ENCODE results near the gene TRIP4.
"Not testable (repeated sequence)": the region's sequence is repeated elsewhere in the genome, so short reads cannot be mapped to it uniquely, and the experiment has no call there.

Gene TRIP4

GRCh38 chr15:64387562-64388168 is at the start of gene TRIP4:
TSS of gene TRIP4 (plus strand) at chr15:64387836. CDS start at chr15:64387864, 28 bp downstream.
- Histone ChIP-seq H3K4me1 (ENCODE audit: control insufficient read depth in 1 of 2, insufficient read depth in 2 of 2, low read length in 2 of 2) (peaks cover 10 to 16% of the 10 kb centered on the region in 2 donors), H3K36me3 (ENCODE audit: control insufficient read depth in 1 of 2, insufficient read depth in 2 of 2, low read length in 2 of 2) (no peaks in the 10 kb centered on the region), H3K9ac (ENCODE audit: low read depth in 1 of 2, low read length in 2 of 2) (peak within 1 kb of the TSS; percentile 71 to 85), H3K9me3 (ENCODE audit: control insufficient read depth in 1 of 2, low read length in 2 of 2) (no peaks in the 10 kb centered on the region), H3K27ac (ENCODE audit: low read depth, low read length) (peak within 1 kb of the TSS; percentile 58), H3K4me3 (ENCODE audit: low read depth in 1 of 2, low read length in 2 of 2) (peak within 1 kb of the TSS; percentile 96), H3K27me3 (ENCODE audit: control insufficient read depth in 1 of 2, insufficient read depth in 2 of 2, low read length in 2 of 2) (no peaks in the 10 kb centered on the region)

GRCh38 chr15:64340355-64340754 is 47.3 kb upstream of the TRIP4 start:
- H3K9ac ChIP-seq (ENCODE audit: low read depth in 1 of 2, low read length in 2 of 2), result no peak overlapping the region
- H3K27me3 ChIP-seq (ENCODE audit: control insufficient read depth in 1 of 2, insufficient read depth in 2 of 2, low read length in 2 of 2), result no peaks in the 10 kb centered on the region
- H3K4me1 ChIP-seq (ENCODE audit: control insufficient read depth in 1 of 2, insufficient read depth in 2 of 2, low read length in 2 of 2), result peaks cover 0 to 7% of the 10 kb centered on the region in 2 donors
- peaks cover 0 to 5% of the 10 kb centered on the region in 2 donors for H3K36me3 ChIP-seq (ENCODE audit: control insufficient read depth in 1 of 2, insufficient read depth in 2 of 2, low read length in 2 of 2)
- no peaks in the 10 kb centered on the region for H3K9me3 ChIP-seq (ENCODE audit: control insufficient read depth in 1 of 2, low read length in 2 of 2)
- H3K27ac ChIP-seq (ENCODE audit: low read depth, low read length), result no peak overlapping the region
- H3K4me3 ChIP-seq (ENCODE audit: low read depth in 1 of 2, low read length in 2 of 2), result no peak overlapping the region

- Histone ChIP-seq H3K36me3 (ENCODE audit: control insufficient read depth in 1 of 2, insufficient read depth in 2 of 2, low read length in 2 of 2) (peaks cover 0 to 5% of the 10 kb centered on the region in 2 donors), H3K4me1 (ENCODE audit: control insufficient read depth in 1 of 2, insufficient read depth in 2 of 2, low read length in 2 of 2) (peaks cover 0 to 7% of the 10 kb centered on the region in 2 donors), H3K27ac (ENCODE audit: low read depth, low read length) (no peak overlapping the region), H3K9ac (ENCODE audit: low read depth in 1 of 2, low read length in 2 of 2) (no peak overlapping the region), H3K27me3 (ENCODE audit: control insufficient read depth in 1 of 2, insufficient read depth in 2 of 2, low read length in 2 of 2) (no peaks in the 10 kb centered on the region), H3K4me3 (ENCODE audit: low read depth in 1 of 2, low read length in 2 of 2) (no peak overlapping the region), H3K9me3 (ENCODE audit: control insufficient read depth in 1 of 2, low read length in 2 of 2) (no peaks in the 10 kb centered on the region)
Measured at GRCh38 chr15:64341961-64342360, 45.7 kb upstream of the TRIP4 start.

- H3K4me3 ChIP-seq (ENCODE audit: low read depth in 1 of 2, low read length in 2 of 2), result no peak overlapping the region
Measured at GRCh38 chr15:64343222-64343621, 44.4 kb upstream of the TRIP4 start.

GRCh38 chr15:64343841-64344240 is 43.8 kb upstream of the TRIP4 start:
- Histone ChIP-seq H3K27ac (ENCODE audit: low read depth, low read length) (no peak overlapping the region), H3K27me3 (ENCODE audit: control insufficient read depth in 1 of 2, insufficient read depth in 2 of 2, low read length in 2 of 2) (no peaks in the 10 kb centered on the region), H3K4me3 (ENCODE audit: low read depth in 1 of 2, low read length in 2 of 2) (no peak overlapping the region), H3K9ac (ENCODE audit: low read depth in 1 of 2, low read length in 2 of 2) (no peak overlapping the region), H3K9me3 (ENCODE audit: control insufficient read depth in 1 of 2, low read length in 2 of 2) (no peaks in the 10 kb centered on the region), H3K36me3 (ENCODE audit: control insufficient read depth in 1 of 2, insufficient read depth in 2 of 2, low read length in 2 of 2) (peaks cover 0 to 10% of the 10 kb centered on the region in 2 donors), H3K4me1 (ENCODE audit: control insufficient read depth in 1 of 2, insufficient read depth in 2 of 2, low read length in 2 of 2) (peaks cover 0 to 7% of the 10 kb centered on the region in 2 donors)

More at GRCh38 chr15:64343222-64343621, 44.4 kb upstream of the TRIP4 start:
- H3K4me1 ChIP-seq (ENCODE audit: control insufficient read depth in 1 of 2, insufficient read depth in 2 of 2, low read length in 2 of 2), result peaks cover 0 to 7% of the 10 kb centered on the region in 2 donors
- no peaks in the 10 kb centered on the region for H3K27me3 ChIP-seq (ENCODE audit: control insufficient read depth in 1 of 2, insufficient read depth in 2 of 2, low read length in 2 of 2)
- H3K27ac ChIP-seq (ENCODE audit: low read depth, low read length), result no peak overlapping the region
- peaks cover 0 to 9% of the 10 kb centered on the region in 2 donors for H3K36me3 ChIP-seq (ENCODE audit: control insufficient read depth in 1 of 2, insufficient read depth in 2 of 2, low read length in 2 of 2)
- no peak overlapping the region for H3K9ac ChIP-seq (ENCODE audit: low read depth in 1 of 2, low read length in 2 of 2)
- no peaks in the 10 kb centered on the region for H3K9me3 ChIP-seq (ENCODE audit: control insufficient read depth in 1 of 2, low read length in 2 of 2)

- H3K27me3 ChIP-seq (ENCODE audit: control insufficient read depth in 1 of 2, insufficient read depth in 2 of 2, low read length in 2 of 2), result no peaks in the 10 kb centered on the region
- H3K9ac ChIP-seq (ENCODE audit: low read depth in 1 of 2, low read length in 2 of 2), result no peak overlapping the region
- no peak overlapping the region for H3K4me3 ChIP-seq (ENCODE audit: low read depth in 1 of 2, low read length in 2 of 2)
- H3K36me3 ChIP-seq (ENCODE audit: control insufficient read depth in 1 of 2, insufficient read depth in 2 of 2, low read length in 2 of 2), result peaks cover 0 to 13% of the 10 kb centered on the region in 2 donors
- peaks cover 0 to 7% of the 10 kb centered on the region in 2 donors for H3K4me1 ChIP-seq (ENCODE audit: control insufficient read depth in 1 of 2, insufficient read depth in 2 of 2, low read length in 2 of 2)
- H3K27ac ChIP-seq (ENCODE audit: low read depth, low read length), result no peak overlapping the region
- H3K9me3 ChIP-seq (ENCODE audit: control insufficient read depth in 1 of 2, low read length in 2 of 2), result no peaks in the 10 kb centered on the region
Measured at GRCh38 chr15:64344651-64345294, 42.9 kb upstream of the TRIP4 start.

GRCh38 chr15:64346242-64346641 is 41.4 kb upstream of the TRIP4 start:
- H3K9me3 ChIP-seq (ENCODE audit: control insufficient read depth in 1 of 2, low read length in 2 of 2); H3K4me1 ChIP-seq (ENCODE audit: control insufficient read depth in 1 of 2, insufficient read depth in 2 of 2, low read length in 2 of 2); H3K27ac ChIP-seq (ENCODE audit: low read depth, low read length); H3K9ac ChIP-seq (ENCODE audit: low read depth in 1 of 2, low read length in 2 of 2); H3K4me3 ChIP-seq (ENCODE audit: low read depth in 1 of 2, low read length in 2 of 2); H3K27me3 ChIP-seq (ENCODE audit: control insufficient read depth in 1 of 2, insufficient read depth in 2 of 2, low read length in 2 of 2): not testable (repeated sequence)
- peaks cover 0 to 13% of the 10 kb centered on the region in 2 donors for H3K36me3 ChIP-seq (ENCODE audit: control insufficient read depth in 1 of 2, insufficient read depth in 2 of 2, low read length in 2 of 2)

GRCh38 chr15:64348455-64348854 is 39.2 kb upstream of the TRIP4 start:
- no peaks in the 10 kb centered on the region for H3K9me3 ChIP-seq (ENCODE audit: control insufficient read depth in 1 of 2, low read length in 2 of 2)
- H3K4me3 ChIP-seq (ENCODE audit: low read depth in 1 of 2, low read length in 2 of 2), result no peak overlapping the region
- H3K27me3 ChIP-seq (ENCODE audit: control insufficient read depth in 1 of 2, insufficient read depth in 2 of 2, low read length in 2 of 2), result no peaks in the 10 kb centered on the region
- H3K27ac ChIP-seq (ENCODE audit: low read depth, low read length), result no peak overlapping the region
- H3K4me1 ChIP-seq (ENCODE audit: control insufficient read depth in 1 of 2, insufficient read depth in 2 of 2, low read length in 2 of 2), result peaks cover 0 to 7% of the 10 kb centered on the region in 2 donors
- H3K36me3 ChIP-seq (ENCODE audit: control insufficient read depth in 1 of 2, insufficient read depth in 2 of 2, low read length in 2 of 2), result peaks cover 0 to 7% of the 10 kb centered on the region in 2 donors
- no peak overlapping the region for H3K9ac ChIP-seq (ENCODE audit: low read depth in 1 of 2, low read length in 2 of 2)

- Histone ChIP-seq H3K4me3 (ENCODE audit: low read depth in 1 of 2, low read length in 2 of 2) (no peak overlapping the region), H3K36me3 (ENCODE audit: control insufficient read depth in 1 of 2, insufficient read depth in 2 of 2, low read length in 2 of 2) (peaks cover 0 to 7% of the 10 kb centered on the region in 2 donors), H3K9ac (ENCODE audit: low read depth in 1 of 2, low read length in 2 of 2) (no peak overlapping the region), H3K9me3 (ENCODE audit: control insufficient read depth in 1 of 2, low read length in 2 of 2) (no peaks in the 10 kb centered on the region), H3K27me3 (ENCODE audit: control insufficient read depth in 1 of 2, insufficient read depth in 2 of 2, low read length in 2 of 2) (no peaks in the 10 kb centered on the region), H3K27ac (ENCODE audit: low read depth, low read length) (no peak overlapping the region), H3K4me1 (ENCODE audit: control insufficient read depth in 1 of 2, insufficient read depth in 2 of 2, low read length in 2 of 2) (peaks cover 0 to 7% of the 10 kb centered on the region in 2 donors)
Measured at GRCh38 chr15:64349375-64349774, 38.3 kb upstream of the TRIP4 start.

- Histone ChIP-seq H3K27me3 (ENCODE audit: control insufficient read depth in 1 of 2, insufficient read depth in 2 of 2, low read length in 2 of 2) (no peaks in the 10 kb centered on the region), H3K9ac (ENCODE audit: low read depth in 1 of 2, low read length in 2 of 2) (no peak overlapping the region), H3K4me3 (ENCODE audit: low read depth in 1 of 2, low read length in 2 of 2) (no peak overlapping the region), H3K9me3 (ENCODE audit: control insufficient read depth in 1 of 2, low read length in 2 of 2) (no peaks in the 10 kb centered on the region), H3K27ac (ENCODE audit: low read depth, low read length) (no peak overlapping the region), H3K4me1 (ENCODE audit: control insufficient read depth in 1 of 2, insufficient read depth in 2 of 2, low read length in 2 of 2) (peaks cover 6 to 9% of the 10 kb centered on the region in 2 donors), H3K36me3 (ENCODE audit: control insufficient read depth in 1 of 2, insufficient read depth in 2 of 2, low read length in 2 of 2) (peaks cover 0 to 7% of the 10 kb centered on the region in 2 donors)
Measured at GRCh38 chr15:64351265-64351664, 36.4 kb upstream of the TRIP4 start.
